Fibroblast of villous mesenchyme (primary cell): Measurements from ENCODE around the gene PRDX2. TPM values are rescaled to one million over a fixed set of nuclear protein-coding genes. Genes with fewer than 3 reads are reported as not detected.

Experiments used
- DNase-seq: peaks from one replicate; pipeline ENCODE4 v3.0.0-alpha.2; 2010; ENCODE audit warnings: low read depth
- H3K4me3 ChIP-seq: 2 replicates; pipeline ENCODE4 v1.5.1; 2011; ENCODE audit warnings: low read depth, mild to moderate bottlenecking, low read length
- CTCF ChIP-seq: IDR thresholded peaks from 2 replicates; pipeline ENCODE4 v1.5.1; 2012; ENCODE audit warnings: low read depth, mild to moderate bottlenecking, low read length; ENCODE audit not compliant: insufficient read depth
- total RNA-seq: library from RNA; depleted of rRNA; stranded (reverse); fragments of >200 nt; gene quantifications from 2 replicates; pipeline ENCODE4 v1.2.3, GENCODE V29; 2012

PRDX2 gene
- total RNA-seq, 1 donor = 222 TPM

- DNase-seq = no peak
- no peak overlapping the region for H3K4me3 ChIP-seq
- TF ChIP-seq CTCF = no peak
Observed at GRCh38 chr19:12786952-12787351, 14.6 kb downstream of the PRDX2 start.

GRCh38 chr19:12786141-12786870 is 15.3 kb downstream of the PRDX2 start:
- TF ChIP-seq CTCF = no peak
- no peak overlapping the region for H3K4me3 ChIP-seq
- no peak for DNase-seq

GRCh38 chr19:12785431-12786031 is 16.1 kb downstream of the PRDX2 start:
- no peak overlapping the region for H3K4me3 ChIP-seq
- no peak for TF ChIP-seq CTCF
- no peak for DNase-seq

- TF ChIP-seq CTCF = no peak
Observed at GRCh38 chr19:12784871-12785430, 16.6 kb downstream of the PRDX2 start.

GRCh38 chr19:12784394-12784870 is 17.2 kb downstream of the PRDX2 start:
- peak; percentile 63 for DNase-seq
- TF ChIP-seq CTCF = no peak
- H3K4me3 ChIP-seq = no peak overlapping the region

More at GRCh38 chr19:12784871-12785430, 16.6 kb downstream of the PRDX2 start:
- peak; percentile 41 for DNase-seq
- no peak overlapping the region for H3K4me3 ChIP-seq

GRCh38 chr19:12783849-12784393 is 17.7 kb downstream of the PRDX2 start:
- peak; percentile 68 for DNase-seq
- TF ChIP-seq CTCF = no peak
- no peak overlapping the region for H3K4me3 ChIP-seq
